ENCODE measurements around the gene CRAMP1. TPM values are rescaled to one million over a fixed set of nuclear protein-coding genes. Genes with fewer than 3 reads are reported as not detected.
"Not testable (repeated sequence)": the region's sequence is repeated elsewhere in the genome, so short reads cannot be mapped to it uniquely, and the experiment has no call there.

The CRAMP1 gene
- total and polyA plus RNA-seq, 3 experiments from 2014 or later: 3.0 to 24.3 (median 22.1) TPM

DNA sequence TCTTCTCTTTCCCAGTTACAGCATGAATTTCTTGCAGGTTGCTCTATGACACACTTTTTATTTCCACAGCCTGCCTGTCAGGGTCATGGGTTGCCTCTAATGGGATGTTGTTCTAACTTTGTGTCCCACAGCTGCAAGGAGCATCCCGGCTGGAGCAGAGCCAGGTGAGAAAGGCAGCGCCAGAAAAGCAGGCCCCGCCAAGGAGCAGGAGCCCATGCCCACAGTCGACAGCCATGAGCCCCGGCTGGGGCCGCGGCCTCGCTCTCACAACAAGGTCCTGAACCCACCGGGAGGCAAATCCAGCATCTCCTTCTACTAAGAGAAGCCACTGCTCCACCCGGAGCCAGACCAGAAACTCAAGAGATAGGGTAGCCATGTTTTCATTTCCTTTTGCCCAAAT is 86.5 kb downstream of the CRAMP1 start:
- POLR2A ChIA-PET: no interaction called here
- Histone ChIP-seq H3K9me3 (ENCODE audit: low read length) (no peaks in the 10 kb centered on the region), H3K36me3 (ENCODE audit: insufficient read depth, low read length) (peaks cover 24% of the 10 kb centered on the region), H3K4me3 (ENCODE audit: low read length) (no peak overlapping the region), H3K27ac (ENCODE audit: low read depth, low read length) (no peak overlapping the region), H3K27me3 (ENCODE audit: insufficient read depth, low read length, poor library complexity, severe bottlenecking) (no peaks in the 10 kb centered on the region), H3K4me1 (ENCODE audit: insufficient read depth, low read length) (no peaks in the 10 kb centered on the region)
- DNase-seq: no peak
- Mint-ChIP-seq H3K4me3 (no peak overlapping the region), H3K36me3 (peaks cover 0 to 68% (median 16%) of the 10 kb centered on the region in 3 donors), H3K4me1 (no peaks in the 10 kb centered on the region), H3K27me3 (no peaks in the 10 kb centered on the region), H3K27ac (peak overlapping the region in 1 of 8 donors; percentile 48), H3K9me3 (no peaks in the 10 kb centered on the region)
- CTCF ChIA-PET: interaction anchor here (2.1 kb wide), 1 partner anchor 10 kb away, joined by 6 read pairs; no protein-coding TSS in a partner anchor

DNA sequence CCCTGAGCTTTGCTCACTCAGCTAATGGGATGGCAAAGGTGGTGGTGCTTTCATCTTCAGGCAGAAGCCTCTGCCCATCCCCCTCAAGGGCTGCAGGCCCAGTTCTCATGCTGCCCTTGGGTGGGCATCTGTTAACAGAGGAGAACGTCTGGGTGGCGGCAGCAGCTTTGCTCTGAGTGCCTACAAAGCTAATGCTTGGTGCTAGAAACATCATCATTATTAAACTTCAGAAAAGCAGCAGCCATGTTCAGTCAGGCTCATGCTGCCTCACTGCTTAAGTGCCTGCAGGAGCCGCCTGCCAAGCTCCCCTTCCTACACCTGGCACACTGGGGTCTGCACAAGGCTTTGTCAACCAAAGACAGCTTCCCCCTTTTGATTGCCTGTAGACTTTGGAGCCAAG is 88.1 kb downstream of the CRAMP1 start:
- H3K9me3 Mint-ChIP-seq: no peaks in the 10 kb centered on the region
- peaks cover 16% of the 10 kb centered on the region for H3K36me3 ChIP-seq (ENCODE audit: insufficient read depth, low read length)

DNA sequence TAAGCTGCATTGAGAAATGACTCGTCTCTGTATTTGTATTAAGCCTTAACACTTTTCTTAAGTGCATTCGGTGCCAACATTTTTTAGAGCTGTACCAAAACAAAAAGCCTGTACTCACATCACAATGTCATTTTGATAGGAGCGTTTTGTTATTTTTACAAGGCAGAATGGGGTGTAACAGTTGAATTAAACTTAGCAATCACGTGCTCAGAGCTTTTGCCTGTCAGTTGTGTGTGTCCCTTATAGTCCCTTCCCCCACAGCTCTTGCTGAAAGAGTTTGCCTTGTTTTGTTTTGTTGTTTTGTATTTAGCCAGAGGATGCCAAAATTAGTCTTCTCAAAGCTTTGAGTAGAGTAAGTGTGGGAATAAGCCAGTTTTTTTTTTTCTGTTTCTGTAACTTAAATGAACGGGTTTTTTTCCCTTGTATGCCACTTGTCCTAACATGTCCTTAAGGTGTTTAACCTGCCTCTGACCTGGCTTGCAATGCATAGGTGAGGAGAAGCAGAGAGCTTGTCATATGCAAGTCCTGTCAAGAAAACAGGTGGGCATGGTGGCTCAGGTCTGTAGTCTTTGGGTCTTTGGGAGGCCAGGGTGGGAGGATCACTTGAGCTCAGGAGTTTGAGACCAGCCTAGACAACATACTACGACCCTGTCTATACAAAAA is 89.2 kb downstream of the CRAMP1 start:
- CTCF ChIA-PET: no interaction called here
- H3K27ac Mint-ChIP-seq: peak overlapping the region in 3 of 8 donors; percentile 13 to 50 (median 32)
- H3K4me3 Mint-ChIP-seq: peak overlapping the region in 1 of 7 donors; percentile 5
- Histone ChIP-seq H3K27ac (ENCODE audit: low read depth, low read length) (no peak overlapping the region), H3K4me1 (ENCODE audit: insufficient read depth, low read length) (no peaks in the 10 kb centered on the region), H3K4me3 (ENCODE audit: low read length) (no peak overlapping the region), H3K9me3 (ENCODE audit: low read length) (no peaks in the 10 kb centered on the region), H3K27me3 (ENCODE audit: insufficient read depth, low read length, poor library complexity, severe bottlenecking) (no peaks in the 10 kb centered on the region), H3K36me3 (ENCODE audit: insufficient read depth, low read length) (peaks cover 16% of the 10 kb centered on the region)
- no peak for DNase-seq
- peaks cover 5 to 12% (median 8%) of the 10 kb centered on the region in 3 donors for H3K4me1 Mint-ChIP-seq
- POLR2A ChIA-PET: no interaction called here
- H3K9me3 Mint-ChIP-seq: no peaks in the 10 kb centered on the region
- peaks cover 0 to 3% of the 10 kb centered on the region in 2 donors for H3K27me3 Mint-ChIP-seq
- peaks cover 0 to 59% (median 9%) of the 10 kb centered on the region in 3 donors for H3K36me3 Mint-ChIP-seq

More for the DNA sequence above, 88.1 kb downstream of the CRAMP1 start:
- H3K27me3 ChIP-seq (ENCODE audit: insufficient read depth, low read length, poor library complexity, severe bottlenecking): no peaks in the 10 kb centered on the region
- no peak for DNase-seq
- Mint-ChIP-seq H3K27ac (no peak overlapping the region), H3K27me3 (no peaks in the 10 kb centered on the region), H3K4me1 (peaks cover 2 to 8% (median 7%) of the 10 kb centered on the region in 3 donors), H3K4me3 (no peak overlapping the region), H3K36me3 (peaks cover 0 to 58% (median 9%) of the 10 kb centered on the region in 3 donors)
- H3K4me3 ChIP-seq (ENCODE audit: low read length): no peak overlapping the region
- ChIA-PET CTCF (interaction anchor here (1.4 to 2.1 kb wide), 2 partner anchors 8 to 370 kb away, joined by 3 to 6 read pairs; no protein-coding TSS in a partner anchor), POLR2A (interaction anchor here (0.6 kb wide), 1 partner anchor 64 kb away, joined by 4 read pairs; no protein-coding TSS in a partner anchor)
- H3K9me3 ChIP-seq (ENCODE audit: low read length): no peaks in the 10 kb centered on the region
- no peaks in the 10 kb centered on the region for H3K4me1 ChIP-seq (ENCODE audit: insufficient read depth, low read length)
- no peak overlapping the region for H3K27ac ChIP-seq (ENCODE audit: low read depth, low read length)

DNA sequence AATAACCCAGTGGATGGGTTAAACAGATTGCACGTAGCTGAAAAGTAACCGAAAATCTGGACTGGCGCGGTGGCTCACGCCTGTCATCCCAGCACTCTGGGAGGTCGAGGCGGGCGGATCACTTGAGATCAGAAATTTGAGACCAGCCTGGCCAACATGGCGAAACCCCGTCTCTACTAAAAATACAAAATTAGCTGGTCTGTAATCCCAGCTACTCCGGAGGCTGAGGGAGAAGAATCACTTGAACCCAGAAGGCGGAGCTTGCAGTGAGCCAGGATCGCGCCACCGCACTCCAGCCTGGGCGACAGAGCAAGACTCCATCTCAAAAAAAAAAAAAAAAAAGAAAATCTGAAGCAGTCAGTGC is 93.1 kb downstream of the CRAMP1 start:
- H3K9me3 Mint-ChIP-seq; H3K9me3 ChIP-seq (ENCODE audit: low read length); H3K27me3 Mint-ChIP-seq; DNase-seq; H3K36me3 ChIP-seq (ENCODE audit: insufficient read depth, low read length); H3K27me3 ChIP-seq (ENCODE audit: insufficient read depth, low read length, poor library complexity, severe bottlenecking): not testable (repeated sequence)
- Mint-ChIP-seq H3K36me3 (peaks cover 0 to 46% (median 6%) of the 10 kb centered on the region in 3 donors), H3K4me3 (peak overlapping the region; percentile 93 to 100 (median 98)), H3K4me1 (peaks cover 32 to 44% (median 37%) of the 10 kb centered on the region in 3 donors), H3K27ac (peak overlapping the region; percentile 94 to 100 (median 99))
- H3K4me1 ChIP-seq (ENCODE audit: insufficient read depth, low read length): peaks cover 33% of the 10 kb centered on the region
- POLR2A ChIA-PET: interaction anchor here (0.6 to 3.0 kb wide), 12 partner anchors 15 to 396 kb away, joined by 3 to 28 read pairs (median 6); partner anchors contain the start of genes EME2, IFT140, JPT2 and MRPS34
- H3K27ac ChIP-seq (ENCODE audit: low read depth, low read length): peak overlapping the region; percentile 91
- H3K4me3 ChIP-seq (ENCODE audit: low read length): peak overlapping the region; percentile 96
- CTCF ChIA-PET: interaction anchor here (0.7 to 2.6 kb wide), 27 partner anchors 10 to 277 kb away, joined by 3 to 25 read pairs (median 5); partner anchors contain the start of genes CRAMP1, EME2, FAHD1 and HAGH

DNA sequence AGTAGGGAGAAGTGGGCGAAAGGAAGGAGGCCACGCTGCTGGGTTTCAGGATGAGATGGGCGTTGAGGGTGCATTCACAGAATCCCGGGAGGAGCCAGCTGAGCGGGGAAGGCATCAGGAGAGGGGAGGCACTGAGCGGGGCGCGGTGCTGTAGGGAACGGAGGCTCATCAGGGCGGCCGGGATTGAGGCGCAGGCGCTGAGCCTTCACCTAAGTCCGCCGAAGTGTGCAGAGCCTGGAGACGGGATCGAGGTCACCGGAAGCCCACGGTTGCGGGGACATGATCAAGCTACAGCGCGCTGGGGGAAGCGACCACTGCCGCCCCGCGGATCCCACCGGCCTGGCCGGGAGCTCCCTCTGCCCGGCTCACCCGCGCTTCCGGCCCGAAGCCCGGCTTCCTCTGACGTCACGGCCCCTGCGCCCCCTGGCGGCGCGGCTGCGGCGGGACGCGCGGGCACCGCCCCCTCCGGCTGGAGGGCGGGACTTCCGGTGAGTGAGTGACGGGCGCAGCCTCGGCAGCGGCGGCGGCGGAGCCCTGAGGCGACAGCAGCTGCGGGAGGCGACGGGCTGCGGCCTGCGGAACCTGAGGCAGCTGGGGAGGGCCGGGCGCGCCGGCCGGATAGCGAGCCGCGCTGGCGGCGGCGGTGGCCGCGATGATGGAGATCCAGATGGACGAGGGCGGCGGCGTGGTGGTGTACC is 93.7 kb downstream of the CRAMP1 start, which contains the start of gene MAPK8IP3:
Gene MAPK8IP3 (plus strand): TSS at position 508 of the 698 bp plus-strand sequence. CDS start 145 bp downstream, at position 653.
- peaks cover 36 to 49% (median 41%) of the 10 kb centered on the region in 3 donors for H3K4me1 Mint-ChIP-seq
- H3K27me3 ChIP-seq (ENCODE audit: insufficient read depth, low read length, poor library complexity, severe bottlenecking): no peaks in the 10 kb centered on the region
- ChIA-PET POLR2A (interaction anchor here (0.7 to 3.0 kb wide), 13 partner anchors 14 to 397 kb away, joined by 3 to 28 read pairs (median 5); partner anchors contain the start of genes EME2, IFT140, JPT2 and MRPS34), CTCF (interaction anchor here (0.6 to 2.6 kb wide), 31 partner anchors 10 to 293 kb away, joined by 3 to 25 read pairs (median 4); partner anchors contain the start of genes CRAMP1, EME2, FAHD1 and HAGH)
- peaks cover 33% of the 10 kb centered on the region for H3K4me1 ChIP-seq (ENCODE audit: insufficient read depth, low read length)
- peaks cover 0 to 3% of the 10 kb centered on the region in 2 donors for H3K27me3 Mint-ChIP-seq
- H3K27ac Mint-ChIP-seq: peak within 1 kb of the TSS; percentile 94 to 100 (median 99)
- H3K27ac ChIP-seq (ENCODE audit: low read depth, low read length): peak within 1 kb of the TSS; percentile 91
- no peaks in the 10 kb centered on the region for H3K36me3 ChIP-seq (ENCODE audit: insufficient read depth, low read length)
- H3K4me3 ChIP-seq (ENCODE audit: low read length): peak within 1 kb of the TSS; percentile 96
- peak; percentile 92 to 98 (median 94) for DNase-seq
- H3K4me3 Mint-ChIP-seq: peak within 1 kb of the TSS; percentile 93 to 100 (median 98)
- H3K9me3 Mint-ChIP-seq: no peaks in the 10 kb centered on the region
- H3K9me3 ChIP-seq (ENCODE audit: low read length): no peaks in the 10 kb centered on the region
- H3K36me3 Mint-ChIP-seq: peaks cover 0 to 42% (median 6%) of the 10 kb centered on the region in 3 donors

DNA sequence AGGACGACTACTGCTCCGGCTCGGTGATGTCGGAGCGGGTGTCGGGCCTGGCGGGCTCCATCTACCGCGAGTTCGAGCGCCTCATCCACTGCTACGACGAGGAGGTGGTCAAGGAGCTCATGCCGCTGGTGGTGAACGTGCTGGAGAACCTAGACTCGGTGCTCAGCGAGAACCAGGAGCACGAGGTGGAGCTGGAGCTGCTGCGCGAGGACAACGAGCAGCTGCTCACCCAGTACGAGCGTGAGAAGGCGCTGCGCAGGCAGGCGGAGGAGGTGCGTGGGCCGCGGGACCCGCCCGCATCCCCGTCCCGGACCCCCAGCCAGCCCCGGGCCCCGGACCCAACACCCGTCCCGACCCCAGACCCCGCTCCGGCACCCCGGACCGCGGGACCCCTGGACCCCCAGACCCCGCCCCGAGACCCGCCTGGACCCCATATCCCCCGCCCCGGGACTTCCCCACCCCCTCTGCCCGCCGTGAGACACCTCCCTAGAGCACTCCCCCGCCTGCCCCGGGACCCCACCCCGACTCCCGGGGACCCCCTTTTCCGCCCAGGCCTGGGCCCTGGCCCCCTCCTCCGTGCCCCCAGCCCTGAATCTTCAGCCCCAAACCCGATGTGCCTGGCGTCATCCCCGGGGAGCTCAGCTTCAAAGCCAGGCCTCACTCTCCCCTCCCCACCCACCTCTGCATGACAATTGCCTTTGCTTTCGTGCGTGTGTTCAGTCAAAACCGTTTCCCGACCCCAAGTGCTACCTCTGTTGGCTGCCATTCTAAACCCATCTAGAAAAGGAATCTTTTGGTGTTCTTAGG is 94.4 kb downstream of the CRAMP1 start:
- CTCF ChIA-PET: interaction anchor here (0.6 to 2.6 kb wide), 28 partner anchors 9 to 344 kb away, joined by 3 to 25 read pairs (median 4); partner anchors contain the start of genes CRAMP1, EME2, FAHD1 and HAGH
- peak overlapping the region; percentile 87 to 99 (median 94) for H3K27ac Mint-ChIP-seq
- peak; percentile 6 to 59 (median 31) for DNase-seq
- peaks cover 33% of the 10 kb centered on the region for H3K4me1 ChIP-seq (ENCODE audit: insufficient read depth, low read length)
- no peaks in the 10 kb centered on the region for H3K9me3 Mint-ChIP-seq
- no peaks in the 10 kb centered on the region for H3K36me3 ChIP-seq (ENCODE audit: insufficient read depth, low read length)
- H3K4me3 ChIP-seq (ENCODE audit: low read length): peak overlapping the region; percentile 96
- H3K27ac ChIP-seq (ENCODE audit: low read depth, low read length): peak overlapping the region; percentile 91
- peaks cover 36 to 53% (median 41%) of the 10 kb centered on the region in 3 donors for H3K4me1 Mint-ChIP-seq
- no peaks in the 10 kb centered on the region for H3K9me3 ChIP-seq (ENCODE audit: low read length)
- peaks cover 0 to 3% of the 10 kb centered on the region in 2 donors for H3K27me3 Mint-ChIP-seq
- peaks cover 0 to 37% (median 3%) of the 10 kb centered on the region in 3 donors for H3K36me3 Mint-ChIP-seq
- no peaks in the 10 kb centered on the region for H3K27me3 ChIP-seq (ENCODE audit: insufficient read depth, low read length, poor library complexity, severe bottlenecking)
- H3K4me3 Mint-ChIP-seq: peak overlapping the region; percentile 92 to 100 (median 97)
- POLR2A ChIA-PET: interaction anchor here (0.5 to 3.0 kb wide), 14 partner anchors 11 to 735 kb away, joined by 3 to 28 read pairs (median 6); partner anchors contain the start of genes EME2, IFT140, JPT2 and MRPS34

All from CD8-positive, alpha-beta memory T cell (primary cell).